ENCODE results near the gene TREH.

- no peak for TF ChIP-seq EP300 (IDR thresholded peaks at IDR 0.05)
- no peak for TF ChIP-seq POLR2A (IDR thresholded peaks at IDR 0.05)
- no peak for TF ChIP-seq CTCF (IDR thresholded peaks at IDR 0.05)
These were observed 14.7 kb upstream of the TREH start for GRCh38 chr11:118694185-118694584.
